H1 (cell line): ENCODE results near the gene TMEM178B. TPM values are rescaled to one million over a fixed set of nuclear protein-coding genes. Genes with fewer than 3 reads are reported as not detected.

ENCODE experiments used
- CTCF ChIA-PET: fragments of 300-600 bp; sonication (Branson Sonifier 250); formaldehyde crosslinking; loops from one replicate; lab custom pipeline; 2021; ENCODE audit not compliant: partially characterized antibody; lab: Charles Lee
- POLR2A ChIA-PET: fragments of 300-600 bp; sonication (Branson Sonifier 250); formaldehyde crosslinking; loops from one replicate; lab custom pipeline; 2021; ENCODE audit warnings: inconsistent platforms; ENCODE audit not compliant: partially characterized antibody; lab: Charles Lee
- DNase-seq, 2 experiments: peaks; one replicate each; pipeline versions ENCODE4 v3.0.0 to v3.0.0-alpha.2; 2010 to 2022; ENCODE audit warnings: low spot score in 2 of 2, low read depth in 1 of 2, mixed read lengths in 1 of 2
- FAIRE-seq: peaks from 2 replicates; lab custom pipeline; 2011; peaks lifted over from hg19 to GRCh38; lab: Jason Lieb, UNC
- H2AFZ ChIP-seq: 2 replicates; pipeline ENCODE4 v1.8.1; 2012; ENCODE audit warnings: low read length, inconsistent platforms
- H2AK5ac ChIP-seq: 2 replicates; pipeline ENCODE4 v1.6.1; 2013; ENCODE audit warnings: low read depth, low read length
- H2BK120ac ChIP-seq: replicated peaks from 2 replicates; pipeline ENCODE3; 2013; ENCODE audit warnings: low read depth, low read length, inconsistent platforms
- H2BK12ac ChIP-seq: 2 replicates; pipeline ENCODE4 v1.6.1; 2013; ENCODE audit warnings: low read depth, low read length
- H2BK15ac ChIP-seq: 2 replicates; pipeline ENCODE4 v1.6.1; 2013; ENCODE audit warnings: low read length
- H2BK20ac ChIP-seq: 2 replicates; pipeline ENCODE4 v1.6.1; 2013; ENCODE audit warnings: low read length
- H2BK5ac ChIP-seq: 2 replicates; pipeline ENCODE4 v1.6.1; 2013; ENCODE audit warnings: low read depth, low read length
- H3K14ac ChIP-seq: 2 replicates; pipeline ENCODE4 v1.6.1; 2013; ENCODE audit warnings: inconsistent platforms; ENCODE audit not compliant: insufficient read length
- H3K18ac ChIP-seq: 2 replicates; pipeline ENCODE4 v1.6.1; 2013; ENCODE audit warnings: low read length; ENCODE audit errors: extremely low read depth
- H3K23ac ChIP-seq: 2 replicates; pipeline ENCODE4 v1.6.1; 2013; ENCODE audit warnings: inconsistent platforms; ENCODE audit not compliant: insufficient read length
- H3K23me2 ChIP-seq: 2 replicates; pipeline ENCODE4 v1.6.1; 2013; ENCODE audit warnings: low read depth, low read length
- H3K27ac ChIP-seq: 2 replicates; pipeline ENCODE4 v1.6.1; 2011; ENCODE audit warnings: low read depth, low read length, inconsistent platforms
- H3K27me3 ChIP-seq, 4 experiments: replicated peaks in 1 of 4; 1 replicate in 1 of 4; 2 replicates in 3 of 4; pipeline versions ENCODE4 v1.6.1 to v1.8.1; 2011 to 2013; ENCODE audit warnings: low read length in 3 of 4, mild to moderate bottlenecking in 3 of 4, inconsistent platforms in 2 of 4, mixed read lengths in 2 of 4, moderate library complexity in 1 of 4; ENCODE audit not compliant: control insufficient read depth in 3 of 4, insufficient read depth in 3 of 4; ENCODE audit errors: extremely low read depth in 1 of 4
- H3K36me3 ChIP-seq, 4 experiments: 2 replicates each; pipeline versions ENCODE4 v1.6.1 to v1.8.1; 2011 to 2013; ENCODE audit warnings: mild to moderate bottlenecking in 4 of 4, low read length in 3 of 4, moderate library complexity in 2 of 4, control low read depth in 1 of 4, inconsistent platforms in 1 of 4; ENCODE audit not compliant: insufficient read depth in 4 of 4, control insufficient read depth in 2 of 4
- H3K4ac ChIP-seq: replicated peaks from 2 replicates; pipeline ENCODE3; 2013; ENCODE audit warnings: low read length, low read depth, mixed read lengths, inconsistent platforms; ENCODE audit not compliant: insufficient read length
- H3K4me1 ChIP-seq, 4 experiments: replicated peaks in 1 of 4; 1 replicate in 1 of 4; 2 replicates in 3 of 4; pipeline versions ENCODE4 v1.6.1 to v1.8.1; 2011 to 2013; ENCODE audit warnings: low read length in 3 of 4, inconsistent platforms in 2 of 4, mixed read lengths in 1 of 4; ENCODE audit not compliant: insufficient read depth in 4 of 4, control insufficient read depth in 3 of 4
- H3K4me2 ChIP-seq, 2 experiments: 2 replicates each; pipeline versions ENCODE4 v1.6.1 to v1.8.1; 2011 to 2013; ENCODE audit warnings: low read depth in 2 of 2, low read length in 2 of 2, control low read depth in 1 of 2, inconsistent platforms in 1 of 2, mild to moderate bottlenecking in 1 of 2; ENCODE audit not compliant: insufficient read depth in 1 of 2
- H3K4me3 ChIP-seq, 4 experiments: fragments of 200-600, 300-600 bp in 1 of 4; sonication (generic), shearing (Covaris generic), sonication (Bioruptor Twin) in 1 of 4; 2 replicates each; pipeline versions ENCODE4 v1.5.1 to v1.8.1; 2011 to 2016; ENCODE audit warnings: low read length in 4 of 4, low read depth in 3 of 4, control low read depth in 2 of 4, inconsistent platforms in 2 of 4, mild to moderate bottlenecking in 2 of 4, mixed read lengths in 1 of 4, moderate library complexity in 1 of 4; ENCODE audit not compliant: insufficient read depth in 2 of 4; ENCODE audit errors: extremely low read depth in 1 of 4
- H3K56ac ChIP-seq: replicated peaks from 2 replicates; pipeline ENCODE3; 2013; ENCODE audit warnings: low read depth, mild to moderate bottlenecking, mixed read lengths, low read length, inconsistent platforms; ENCODE audit not compliant: insufficient read length
- H3K79me1 ChIP-seq: 2 replicates; pipeline ENCODE4 v1.6.1; 2013; ENCODE audit warnings: low read depth, low read length, control low read depth
- H3K79me2 ChIP-seq, 2 experiments: 2 replicates each; pipeline versions ENCODE4 v1.6.1 to v1.8.1; 2012 to 2013; ENCODE audit warnings: low read length in 2 of 2, mild to moderate bottlenecking in 2 of 2, inconsistent platforms in 1 of 2; ENCODE audit not compliant: insufficient read depth in 2 of 2, control insufficient read depth in 1 of 2
- H3K9ac ChIP-seq, 4 experiments: replicated peaks in 1 of 4; 1 replicate in 1 of 4; 2 replicates in 3 of 4; pipeline versions ENCODE4 v1.6.1 to v1.8.1; 2011 to 2013; ENCODE audit warnings: low read depth in 3 of 4, low read length in 3 of 4, control low read depth in 2 of 4, mild to moderate bottlenecking in 2 of 4, moderate library complexity in 2 of 4, inconsistent platforms in 1 of 4; ENCODE audit errors: extremely low read depth in 1 of 4
- H3K9me3 ChIP-seq, 2 experiments: 2 replicates each; pipeline versions ENCODE4 v1.6.1 to v1.8.1; 2012 to 2013; ENCODE audit warnings: mild to moderate bottlenecking in 2 of 2, moderate library complexity in 2 of 2, control low read depth in 1 of 2, inconsistent platforms in 1 of 2, low read depth in 1 of 2, low read length in 1 of 2, mixed read lengths in 1 of 2; ENCODE audit not compliant: insufficient read depth in 2 of 2
- H4K20me1 ChIP-seq, 2 experiments: replicated peaks in 1 of 2; 2 replicates each; pipeline versions ENCODE3 to v1.8.1; 2011 to 2013; ENCODE audit warnings: inconsistent platforms in 2 of 2, low read length in 2 of 2, mild to moderate bottlenecking in 1 of 2; ENCODE audit not compliant: insufficient read depth in 2 of 2, control insufficient read depth in 1 of 2
- H4K5ac ChIP-seq: 2 replicates; pipeline ENCODE4 v1.6.1; 2013; ENCODE audit warnings: low read length, low read depth, mixed read lengths, inconsistent platforms; ENCODE audit not compliant: insufficient read length
- H4K8ac ChIP-seq: 2 replicates; pipeline ENCODE4 v1.8.0; 2013; ENCODE audit warnings: mild to moderate bottlenecking, moderate library complexity, low read length, inconsistent platforms; ENCODE audit not compliant: insufficient read depth; ENCODE audit errors: extremely low read depth
- H4K91ac ChIP-seq: replicated peaks from 2 replicates; pipeline ENCODE3; 2013; ENCODE audit warnings: low read length, mixed read lengths, inconsistent platforms; ENCODE audit not compliant: insufficient read length
- CREB1 ChIP-seq: IDR thresholded peaks from 2 replicates; pipeline ENCODE4 v1.6.1; 2012; ENCODE audit warnings: inconsistent platforms
- E2F6 ChIP-seq: IDR thresholded peaks from 2 replicates; pipeline ENCODE4 v1.6.1; 2012; ENCODE audit warnings: inconsistent platforms
- KDM4A ChIP-seq: IDR thresholded peaks from one replicate; pipeline ENCODE4 v1.7.1; 2012; ENCODE audit warnings: low read depth, mild to moderate bottlenecking, moderate library complexity, low read length, inconsistent platforms; ENCODE audit not compliant: severe bottlenecking
- PHF8 ChIP-seq: fragments of 200-600 bp; sonication (generic); conservative IDR thresholded peaks from 2 replicates; pipeline ENCODE4 v1.7.1; 2012; ENCODE audit warnings: low read depth, mild to moderate bottlenecking, inconsistent platforms, low read length, moderate library complexity
- POLR2AphosphoS5 ChIP-seq: IDR thresholded peaks from 2 replicates; pipeline ENCODE4 v1.6.1; 2011; ENCODE audit warnings: low read depth, low read length
- SIN3A ChIP-seq, 2 experiments: IDR thresholded peaks in 1 of 2; conservative IDR thresholded peaks in 1 of 2; 2 replicates each; pipeline ENCODE4 v1.6.1; 2011 to 2012; ENCODE audit warnings: low read length in 2 of 2, improper control_type of control experiment in 1 of 2, low read depth in 1 of 2, mild to moderate bottlenecking in 1 of 2
- WGBS, 2 experiments: shearing (Covaris generic) in 1 of 2; methylation state at CpG; one replicate each; pipeline versions ENCODE4 v1.1.6 to v1.1.7; 2013 to 2015; ENCODE audit warnings: low lambda C conversion rate in 2 of 2, mixed read lengths in 2 of 2, inconsistent platforms in 1 of 2, low coverage in 1 of 2, missing lambda C conversion rate in 1 of 2; ENCODE audit not compliant: insufficient replicate concordance in 2 of 2, insufficient coverage in 1 of 2, insufficient read length in 1 of 2; ENCODE audit errors: extremely low coverage in 1 of 2, missing lambda C conversion rate in 1 of 2; 5-methylcytosine and 5-hydroxymethylcytosine counted together
- polyA plus RNA-seq, 7 experiments: library from polyadenylated mRNA; depleted of rRNA in 3 of 7; stranded (reverse) in 5 of 7; unstranded in 2 of 7; fragments of >200 nt in 5 of 7; fragments of 200-250 nt in 2 of 7; gene quantifications; 1 replicate in 5 of 7; 2 replicates in 1 of 7; 4 replicates in 1 of 7; pipeline versions ENCODE4 v1.2.1 to v1.2.3, GENCODE V29; 2011 to 2013; ENCODE audit warnings: missing spikeins in 2 of 7, mixed read lengths in 2 of 7
- total RNA-seq: library from RNA; stranded (reverse); fragmentation: NEBNext Ultra II Directional; extraction: Animal tissue kit (Norgen Biotek cat#: 25700); gene quantifications from 2 replicates; pipeline ENCODE4 v1.2.1, GENCODE V29; 2021

The TMEM178B gene
- total and polyA plus RNA-seq, 2 of the 8 experiments (the other 6 are each of a cell fraction or from before 2014, with no cell fraction given), result 5.3 to 18.1 TPM

GRCh38 chr7:141071855-141072547, 1.9 kb upstream of the TMEM178B start:
- Histone ChIP-seq H3K23me2 (peaks cover 25% of the 10 kb centered on the region), H2BK120ac (peak overlapping the region; percentile 21), H3K18ac (peak overlapping the region; percentile 42), H3K9me3 (no peaks in the 10 kb centered on the region), H3K23ac (no peak overlapping the region), H3K56ac (peak overlapping the region; percentile 62), H4K8ac (peak overlapping the region; percentile 75; the same call in 1 of the 2 replicates), H2BK15ac (no peak overlapping the region), H3K79me2 (peaks cover 0 to 24% of the 10 kb centered on the region in 2 experiments; a peak in 2 of 4 replicates), H3K14ac (no peak overlapping the region), H4K5ac (no peak overlapping the region), H2BK12ac (peak overlapping the region; percentile 19; the same call in 1 of the 2 replicates), H4K20me1 (no peaks in the 10 kb centered on the region), H3K4me2 (peak overlapping the region; percentile 92 to 99), H3K27ac (no peak overlapping the region), H2BK20ac (no peak overlapping the region), H4K91ac (peak overlapping the region; percentile 9), H3K4ac (no peak overlapping the region), H3K4me3 (peak overlapping the region; percentile 62 to 86 (median 67)), H3K4me1 (peaks cover 2 to 7% (median 4%) of the 10 kb centered on the region in 4 experiments; a peak in 5 of 7 replicates), H3K27me3 (peaks cover 0 to 19% (median 10%) of the 10 kb centered on the region in 4 experiments; a peak in 5 of 7 replicates), H2BK5ac (no peak overlapping the region), H2AFZ (peak overlapping the region; percentile 83), H3K9ac (peak overlapping the region in 2 of 4 experiments; percentile 45; a peak in 4 of 7 replicates), H2AK5ac (no peak overlapping the region), H3K36me3 (no peaks in the 10 kb centered on the region), H3K79me1 (no peaks in the 10 kb centered on the region)
- 0 out of 2 replicates have a peak, but pooled peaks have one; percentile 24 for TF ChIP-seq POLR2AphosphoS5
- TF ChIP-seq CREB1, result no peak
- 0 out of 4 replicates have a peak, but pooled peaks of 1 of the 2 experiments have one; percentile 51 for TF ChIP-seq SIN3A (conservative IDR thresholded peaks at IDR 0.05 in 1 of 2, IDR thresholded peaks at IDR 0.05 in 1 of 2; ENCODE audit: low read depth in 1 of 2, low read length in 2 of 2)
- TF ChIP-seq KDM4A, result peak; percentile 45
- TF ChIP-seq E2F6, result no peak
- no peak for TF ChIP-seq PHF8
- CTCF ChIA-PET, result interaction anchor here (0.6 to 2.3 kb wide), 18 partner anchors 9 to 577 kb away, joined by 3 to 24 read pairs (median 3); no protein-coding TSS in a partner anchor
- FAIRE-seq, result no peak
- POLR2A ChIA-PET, result interaction anchor here (0.6 to 4.0 kb wide), 12 partner anchors 12 to 578 kb away, joined by 3 to 19 read pairs (median 3); partner anchors contain the start of genes AGK and MRPS33
- peak in 1 of 2 experiments; percentile 74 for DNase-seq
- WGBS, 2 experiments, result 3% methylated on average over 17 of the region's 21 CpGs; no CpG with 5 or more reads in 1 of the 2 experiments
